ENCODE results near the gene IL17RC.
"Not testable (repeated sequence)": the region's sequence is repeated elsewhere in the genome, so short reads cannot be mapped to it uniquely, and the experiment has no call there.

The IL17RC gene

DNA sequence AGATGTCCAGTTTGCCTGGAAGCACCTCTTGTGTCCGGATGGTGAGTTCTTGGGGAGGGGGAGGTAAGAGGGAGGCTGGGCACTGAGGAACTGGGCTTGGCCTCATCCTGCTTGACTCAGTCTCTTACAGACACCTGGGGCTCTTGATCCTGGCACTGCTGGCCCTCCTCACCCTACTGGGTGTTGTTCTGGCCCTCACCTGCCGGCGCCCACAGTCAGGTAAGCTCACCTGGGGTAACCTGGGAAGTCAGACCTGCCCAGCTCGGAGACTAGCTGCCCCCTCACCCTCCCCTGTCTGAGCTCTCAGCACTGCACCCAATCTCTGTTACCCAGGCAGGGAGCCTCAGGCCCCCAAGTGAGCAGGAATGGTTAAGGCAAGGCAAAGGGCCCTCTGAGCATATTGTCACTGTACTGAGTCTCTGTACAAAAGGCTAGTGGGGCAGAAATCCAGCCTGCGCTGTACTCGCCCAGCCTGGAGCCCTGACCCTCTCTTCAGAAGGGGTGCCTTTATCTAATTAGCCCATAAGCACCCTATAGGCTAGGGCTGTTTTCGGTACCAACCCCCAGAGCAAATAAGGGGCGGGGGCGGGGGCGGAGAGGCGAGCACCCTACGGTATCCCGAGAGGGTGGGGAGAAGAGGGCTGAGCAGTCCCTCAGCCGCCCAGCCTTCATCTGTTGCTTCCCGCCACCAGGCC lies 2.2 kb upstream of the IL17RC start:
- in situ Hi-C loops (cut with MboI; ENCODE audit: low sequenced_read_pairs): no loop called here

GRCh38 chr3:9915254-9916141 lies 1.4 kb upstream of the IL17RC start:
- in situ Hi-C loops (cut with MboI; ENCODE audit: low sequenced_read_pairs): no loop called here

DNA sequence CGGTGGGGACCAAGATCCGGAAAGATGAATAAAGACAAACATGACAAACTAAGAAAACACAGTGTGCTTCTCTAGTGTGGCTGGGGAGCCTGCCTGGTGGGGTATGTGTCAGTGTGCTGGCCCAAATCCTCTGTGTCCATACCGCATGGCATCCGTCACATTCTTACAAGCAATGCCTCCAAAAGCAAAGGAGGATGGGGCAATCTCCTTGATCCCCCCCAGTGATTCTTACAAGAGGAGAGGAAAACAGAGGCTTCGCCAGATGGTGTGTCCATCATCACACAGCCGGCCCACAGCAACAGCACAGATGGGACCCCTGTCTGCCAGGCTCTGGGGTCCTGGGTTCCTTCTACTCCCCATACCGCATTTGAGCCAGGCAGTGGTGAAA lies 558 bp upstream of the IL17RC start:
- in situ Hi-C loops (cut with MboI; ENCODE audit: low sequenced_read_pairs): no loop called here

DNA sequence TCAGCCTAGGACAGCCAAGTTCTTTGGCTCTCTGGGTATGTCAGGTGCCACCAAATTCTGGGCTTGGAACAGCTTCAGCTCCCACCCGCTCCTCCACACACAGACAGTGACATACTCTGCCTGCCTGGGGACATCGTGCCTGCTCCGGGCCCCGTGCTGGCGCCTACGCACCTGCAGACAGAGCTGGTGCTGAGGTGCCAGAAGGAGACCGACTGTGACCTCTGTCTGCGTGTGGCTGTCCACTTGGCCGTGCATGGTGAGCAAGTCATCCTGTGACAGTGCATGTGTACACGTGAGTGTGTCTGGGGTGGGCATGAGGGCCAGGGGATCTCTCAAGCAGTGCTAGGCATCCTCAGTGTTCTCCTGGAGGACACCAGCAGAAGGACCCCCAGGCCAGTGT lies 922 bp downstream of the IL17RC start:
- in situ Hi-C loops (cut with MboI; ENCODE audit: low sequenced_read_pairs): no loop called here

DNA sequence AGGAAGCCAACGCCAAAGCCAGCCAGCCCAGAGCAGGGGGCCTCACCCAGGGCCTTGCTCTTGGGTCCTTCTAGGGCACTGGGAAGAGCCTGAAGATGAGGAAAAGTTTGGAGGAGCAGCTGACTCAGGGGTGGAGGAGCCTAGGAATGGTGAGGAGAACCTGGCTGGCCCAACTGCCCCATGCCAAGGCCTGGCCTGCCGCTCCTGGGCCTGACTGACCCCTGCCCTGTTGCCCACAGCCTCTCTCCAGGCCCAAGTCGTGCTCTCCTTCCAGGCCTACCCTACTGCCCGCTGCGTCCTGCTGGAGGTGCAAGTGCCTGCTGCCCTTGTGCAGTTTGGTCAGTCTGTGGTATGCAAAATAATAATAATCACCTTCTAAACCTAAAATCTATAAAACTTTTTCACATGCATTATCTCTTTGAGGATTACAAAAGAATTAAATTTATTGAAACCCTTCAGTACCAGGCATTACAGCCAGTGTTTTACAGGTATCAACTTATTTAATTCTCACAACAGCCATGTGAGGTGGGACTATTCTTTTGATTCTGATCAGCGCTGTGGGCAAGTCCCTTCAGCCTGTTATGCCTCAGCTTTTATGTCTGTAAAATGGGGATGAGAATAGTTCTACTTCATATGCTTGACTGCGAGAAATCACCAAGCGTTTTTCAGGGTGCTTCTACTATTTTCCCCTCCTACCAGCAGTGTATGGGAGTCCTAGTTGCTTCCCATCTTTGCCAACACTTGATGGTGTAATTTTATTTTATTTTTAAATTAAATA lies 1.6 kb downstream of the IL17RC start:
- in situ Hi-C loops (cut with MboI; ENCODE audit: low sequenced_read_pairs): no loop called here

GRCh38 chr3:9928158-9928557 lies 11.3 kb downstream of the IL17RC start:
- in situ Hi-C loops (cut with MboI; ENCODE audit: low sequenced_read_pairs): no loop called here

GRCh38 chr3:9930804-9931418 lies 14.0 kb downstream of the IL17RC start:
- in situ Hi-C loops (cut with MboI; ENCODE audit: low sequenced_read_pairs): no loop called here

DNA sequence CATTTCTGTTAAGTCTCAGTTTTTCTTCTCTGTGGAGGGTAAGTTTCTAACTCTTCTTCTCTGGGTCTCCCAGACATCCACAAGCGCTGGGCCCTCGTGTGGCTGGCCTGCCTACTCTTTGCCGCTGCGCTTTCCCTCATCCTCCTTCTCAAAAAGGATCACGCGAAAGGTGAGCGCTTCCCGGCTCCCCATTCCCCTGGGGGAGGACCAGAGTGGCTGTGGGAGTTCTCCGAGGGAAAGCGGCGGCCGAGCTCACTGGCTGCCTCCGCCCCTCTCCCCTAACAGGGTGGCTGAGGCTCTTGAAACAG lies 15.6 kb downstream of the IL17RC start:
- in situ Hi-C loops (cut with MboI; ENCODE audit: low sequenced_read_pairs): no loop called here

DNA sequence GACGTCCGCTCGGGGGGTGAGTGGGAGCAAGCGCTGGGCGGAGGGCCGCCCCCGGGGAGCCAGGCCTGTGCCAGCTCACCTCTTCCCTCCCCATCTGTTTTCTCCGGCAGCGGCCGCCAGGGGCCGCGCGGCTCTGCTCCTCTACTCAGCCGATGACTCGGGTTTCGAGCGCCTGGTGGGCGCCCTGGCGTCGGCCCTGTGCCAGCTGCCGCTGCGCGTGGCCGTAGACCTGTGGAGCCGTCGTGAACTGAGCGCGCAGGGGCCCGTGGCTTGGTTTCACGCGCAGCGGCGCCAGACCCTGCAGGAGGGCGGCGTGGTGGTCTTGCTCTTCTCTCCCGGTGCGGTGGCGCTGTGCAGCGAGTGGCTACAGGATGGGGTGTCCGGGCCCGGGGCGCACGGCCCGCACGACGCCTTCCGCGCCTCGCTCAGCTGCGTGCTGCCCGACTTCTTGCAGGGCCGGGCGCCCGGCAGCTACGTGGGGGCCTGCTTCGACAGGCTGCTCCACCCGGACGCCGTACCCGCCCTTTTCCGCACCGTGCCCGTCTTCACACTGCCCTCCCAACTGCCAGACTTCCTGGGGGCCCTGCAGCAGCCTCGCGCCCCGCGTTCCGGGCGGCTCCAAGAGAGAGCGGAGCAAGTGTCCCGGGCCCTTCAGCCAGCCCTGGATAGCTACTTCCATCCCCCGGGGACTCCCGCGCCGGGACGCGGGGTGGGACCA lies 16.1 kb downstream of the IL17RC start:
- in situ Hi-C loops (cut with MboI; ENCODE audit: low sequenced_read_pairs): no loop called here

- in situ Hi-C loops (cut with MboI; ENCODE audit: low sequenced_read_pairs): no loop called here
Measured at GRCh38 chr3:9933561-9934234, 16.8 kb downstream of the IL17RC start, which contains the start of gene CRELD1. CRELD1 (plus strand) TSS chr3:9933834; CDS start chr3:9934439, 605 bp downstream.

- in situ Hi-C loops (cut with MboI; ENCODE audit: low sequenced_read_pairs): no loop called here
Measured at GRCh38 chr3:9934235-9934621, 17.3 kb downstream of the IL17RC start.

GRCh38 chr3:9934993-9935392 lies 18.1 kb downstream of the IL17RC start:
- in situ Hi-C loops (cut with MboI; ENCODE audit: low sequenced_read_pairs): no loop called here

- in situ Hi-C loops (cut with MboI; ENCODE audit: low sequenced_read_pairs): no loop called here
Measured at GRCh38 chr3:9935966-9936510, 19.1 kb downstream of the IL17RC start.

GRCh38 chr3:9937486-9938238 lies 20.8 kb downstream of the IL17RC start:
- in situ Hi-C loops (cut with MboI; ENCODE audit: low sequenced_read_pairs): no loop called here

- in situ Hi-C loops (cut with MboI; ENCODE audit: low sequenced_read_pairs): no loop called here
Measured at GRCh38 chr3:9938966-9939365, 22.1 kb downstream of the IL17RC start.

DNA sequence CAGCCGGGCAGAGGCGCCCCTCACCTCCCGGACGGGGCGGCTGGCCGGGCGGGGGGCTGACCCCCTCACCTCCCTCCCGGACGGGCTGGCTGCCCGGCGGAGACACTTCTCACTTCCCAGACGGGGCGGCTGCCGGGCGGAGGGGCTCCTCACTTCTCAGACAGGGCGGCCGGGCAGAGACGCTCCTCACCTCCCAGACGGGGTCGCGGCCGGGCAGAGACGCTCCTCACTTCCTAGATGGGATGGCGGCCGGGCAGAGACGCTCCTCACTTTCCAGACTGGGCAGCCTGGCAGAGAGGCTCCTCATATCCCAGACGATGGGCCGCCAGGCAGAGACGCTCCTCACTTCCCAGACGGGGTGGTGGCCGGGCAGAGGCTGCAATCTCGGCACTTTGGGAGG lies 23.0 kb downstream of the IL17RC start:
- in situ Hi-C loops (cut with MboI; ENCODE audit: low sequenced_read_pairs): not testable (repeated sequence)

- in situ Hi-C loops (cut with MboI; ENCODE audit: low sequenced_read_pairs): no loop called here
Measured at GRCh38 chr3:9940746-9941145, 23.8 kb downstream of the IL17RC start.

GRCh38 chr3:9942164-9942563 lies 25.3 kb downstream of the IL17RC start:
- in situ Hi-C loops (cut with MboI; ENCODE audit: low sequenced_read_pairs): no loop called here

Data from HL-60/S4 treated with retinoic acid at 250 ng/mL for 4 days and 3 days (cell line).